ENCODE results near the gene TMEM244. TPM values are rescaled to one million over a fixed set of nuclear protein-coding genes. Genes with fewer than 3 reads are reported as not detected.
"Not testable (repeated sequence)": the region's sequence is repeated elsewhere in the genome, so short reads cannot be mapped to it uniquely, and the experiment has no call there.

TMEM244 gene
- total RNA-seq, 5 donors from 2014 or later (not counting 1 experiment from before 2014, with no cell fraction given): 0.53 to 1.2 TPM; not detected in 3

GRCh38 chr6:129839562-129839961, 21.6 kb downstream of the TMEM244 start:
- CTCF ChIA-PET; POLR2A ChIA-PET; H3K9me3 Mint-ChIP-seq; H3K27ac ChIP-seq (ENCODE audit: low read length); DNase-seq; H3K36me3 ChIP-seq (ENCODE audit: control insufficient read depth in 2 of 2, extremely low read depth in 1 of 2, insufficient read depth in 1 of 2, low read length in 1 of 2); H3K9me3 ChIP-seq; H3K27me3 Mint-ChIP-seq; H3K4me3 Mint-ChIP-seq; H3K4me1 Mint-ChIP-seq; H3K27me3 ChIP-seq (replicated peaks in 1 of 2; ENCODE audit: control insufficient read depth in 2 of 2, extremely low read depth in 1 of 2, insufficient read depth in 2 of 2, low read length in 1 of 2); H3K27ac Mint-ChIP-seq; ATAC-seq (replicated peaks in 1 of 4); H3K4me3 ChIP-seq (ENCODE audit: control insufficient read depth in 1 of 2, extremely low read depth in 1 of 2, low read length in 1 of 2); H3K4me1 ChIP-seq (ENCODE audit: control insufficient read depth in 1 of 2, extremely low read depth in 1 of 2, insufficient read depth in 2 of 2, low read length in 2 of 2); H3K36me3 Mint-ChIP-seq: not testable (repeated sequence)
- no CpG with 5 or more reads among the region's 1 CpG for WGBS (ENCODE audit: insufficient coverage)

GRCh38 chr6:129835691-129836090, 25.4 kb downstream of the TMEM244 start:
- H3K27me3 ChIP-seq (replicated peaks in 1 of 2; ENCODE audit: control insufficient read depth in 2 of 2, extremely low read depth in 1 of 2, insufficient read depth in 2 of 2, low read length in 1 of 2): no peaks in the 10 kb centered on the region
- CTCF ChIA-PET: interaction anchor here in 1 of 2 donors (0.7 kb wide), 1 partner anchor 136 kb away, joined by 3 read pairs; no protein-coding TSS in a partner anchor

DNA sequence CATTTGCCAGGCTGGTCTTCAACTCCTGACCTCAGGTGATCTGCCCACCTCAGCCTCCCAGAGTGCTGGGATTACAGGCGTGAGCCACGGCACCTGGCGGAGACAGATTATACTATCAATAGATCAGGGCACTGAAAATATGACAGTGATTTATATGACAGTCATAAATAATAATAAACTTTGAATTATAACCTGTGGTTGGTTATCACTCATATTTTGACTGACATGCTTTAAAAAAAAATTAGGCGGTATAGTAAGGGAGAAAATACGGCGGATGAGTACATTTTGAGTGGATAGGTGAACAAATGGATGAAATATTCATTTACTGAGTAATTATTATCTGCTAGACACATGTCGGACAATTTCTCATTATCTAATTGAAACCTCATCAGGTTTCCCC, 28.8 kb downstream of the TMEM244 start:
- no peak overlapping the region for H3K4me3 Mint-ChIP-seq
- Histone ChIP-seq H3K4me1 (ENCODE audit: control insufficient read depth in 1 of 2, extremely low read depth in 1 of 2, insufficient read depth in 2 of 2, low read length in 2 of 2) (no peaks in the 10 kb centered on the region), H3K36me3 (ENCODE audit: control insufficient read depth in 2 of 2, extremely low read depth in 1 of 2, insufficient read depth in 1 of 2, low read length in 1 of 2) (no peaks in the 10 kb centered on the region), H3K27me3 (replicated peaks in 1 of 2; ENCODE audit: control insufficient read depth in 2 of 2, extremely low read depth in 1 of 2, insufficient read depth in 2 of 2, low read length in 1 of 2) (no peaks in the 10 kb centered on the region), H3K4me3 (ENCODE audit: control insufficient read depth in 1 of 2, extremely low read depth in 1 of 2, low read length in 1 of 2) (no peak overlapping the region), H3K9me3 (no peaks in the 10 kb centered on the region), H3K27ac (ENCODE audit: low read length) (no peak overlapping the region)
- peaks cover 0 to 4% of the 10 kb centered on the region in 2 donors for H3K27me3 Mint-ChIP-seq
- H3K36me3 Mint-ChIP-seq: peaks cover 4% of the 10 kb centered on the region
- POLR2A ChIA-PET: no interaction called here
- no CpG with 5 or more reads among the region's 7 CpGs for WGBS (ENCODE audit: insufficient coverage)
- CTCF ChIA-PET: no interaction called here
- H3K27ac Mint-ChIP-seq: no peak overlapping the region
- DNase-seq: no peak
- no peak for ATAC-seq (replicated peaks in 1 of 4)
- peaks cover 0 to 3% (median 0%) of the 10 kb centered on the region in 3 donors for H3K4me1 Mint-ChIP-seq
- no peaks in the 10 kb centered on the region for H3K9me3 Mint-ChIP-seq

More at GRCh38 chr6:129835691-129836090, 25.4 kb downstream of the TMEM244 start:
- POLR2A ChIA-PET: no interaction called here
- 94% methylated on average over 9 of the region's 11 CpGs for WGBS (ENCODE audit: insufficient coverage)
- Mint-ChIP-seq H3K4me3 (no peak overlapping the region), H3K9me3 (no peaks in the 10 kb centered on the region), H3K4me1 (peaks cover 0 to 3% (median 0%) of the 10 kb centered on the region in 3 donors), H3K27me3 (no peaks in the 10 kb centered on the region), H3K27ac (no peak overlapping the region), H3K36me3 (peaks cover 4% of the 10 kb centered on the region)
- Histone ChIP-seq H3K4me1 (ENCODE audit: control insufficient read depth in 1 of 2, extremely low read depth in 1 of 2, insufficient read depth in 2 of 2, low read length in 2 of 2) (no peaks in the 10 kb centered on the region), H3K27ac (ENCODE audit: low read length) (no peak overlapping the region), H3K4me3 (ENCODE audit: control insufficient read depth in 1 of 2, extremely low read depth in 1 of 2, low read length in 1 of 2) (no peak overlapping the region), H3K9me3 (no peaks in the 10 kb centered on the region), H3K36me3 (ENCODE audit: control insufficient read depth in 2 of 2, extremely low read depth in 1 of 2, insufficient read depth in 1 of 2, low read length in 1 of 2) (no peaks in the 10 kb centered on the region)
- ATAC-seq (replicated peaks in 1 of 4) (no peak), DNase-seq (no peak)

DNA sequence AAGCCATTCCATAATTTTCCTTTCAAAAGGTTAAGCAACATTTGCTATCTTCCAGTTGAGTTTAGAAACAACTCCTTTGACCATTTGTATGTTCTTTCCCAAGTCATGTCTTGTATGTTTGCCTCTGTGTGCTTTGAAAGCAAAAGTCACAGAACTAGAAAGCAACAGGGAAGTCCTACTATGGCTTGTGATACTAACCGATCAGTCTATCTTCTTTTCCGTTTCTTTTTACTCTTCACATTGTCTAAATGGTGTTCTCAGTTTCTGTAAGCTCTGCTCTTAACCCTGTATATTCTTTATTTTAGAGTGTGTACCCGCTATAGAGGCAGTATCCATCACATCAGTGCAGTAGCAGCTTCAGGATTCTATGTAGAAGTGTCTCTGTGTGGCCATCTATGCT, 32.9 kb downstream of the TMEM244 start:
- no peaks in the 10 kb centered on the region for H3K27me3 ChIP-seq (replicated peaks in 1 of 2; ENCODE audit: control insufficient read depth in 2 of 2, extremely low read depth in 1 of 2, insufficient read depth in 2 of 2, low read length in 1 of 2)
- Mint-ChIP-seq H3K4me1 (peaks cover 0 to 2% (median 0%) of the 10 kb centered on the region in 3 donors), H3K9me3 (no peaks in the 10 kb centered on the region), H3K4me3 (no peak overlapping the region), H3K27ac (no peak overlapping the region), H3K27me3 (peaks cover 0 to 4% of the 10 kb centered on the region in 2 donors), H3K36me3 (no peaks in the 10 kb centered on the region)
- WGBS (ENCODE audit: insufficient coverage): no CpG with 5 or more reads among the region's 3 CpGs
- ChIA-PET POLR2A (interaction anchor here in 1 of 2 donors (0.6 kb wide), 1 partner anchor 326 kb away, joined by 3 read pairs; no protein-coding TSS in a partner anchor), CTCF (no interaction called here)
- no peak overlapping the region for H3K4me3 ChIP-seq (ENCODE audit: control insufficient read depth in 1 of 2, extremely low read depth in 1 of 2, low read length in 1 of 2)
- no peak overlapping the region for H3K27ac ChIP-seq (ENCODE audit: low read length)
- no peak for DNase-seq
- H3K9me3 ChIP-seq: no peaks in the 10 kb centered on the region
- no peak for ATAC-seq (replicated peaks in 1 of 4)
- no peaks in the 10 kb centered on the region for H3K36me3 ChIP-seq (ENCODE audit: control insufficient read depth in 2 of 2, extremely low read depth in 1 of 2, insufficient read depth in 1 of 2, low read length in 1 of 2)
- H3K4me1 ChIP-seq (ENCODE audit: control insufficient read depth in 1 of 2, extremely low read depth in 1 of 2, insufficient read depth in 2 of 2, low read length in 2 of 2): no peaks in the 10 kb centered on the region

DNA sequence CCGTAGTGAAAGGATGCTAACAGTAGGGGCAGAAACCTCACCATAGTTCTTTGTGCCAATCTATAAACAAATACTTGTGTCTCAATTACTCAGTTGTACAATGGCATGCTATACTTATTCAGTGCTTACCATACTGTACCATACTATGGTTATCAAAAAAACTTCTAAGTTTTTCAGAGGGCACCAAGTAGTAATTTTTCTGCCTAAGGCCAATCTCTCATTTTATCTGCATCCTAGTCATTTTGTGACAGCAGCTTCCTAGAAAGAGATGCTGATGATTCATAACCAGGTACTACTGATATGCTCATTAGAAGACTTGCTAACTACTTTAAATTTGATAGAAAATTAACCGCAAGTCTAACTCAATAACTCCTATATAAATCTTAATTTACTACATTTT, 42.9 kb downstream of the TMEM244 start:
- H3K4me3 ChIP-seq (ENCODE audit: control insufficient read depth in 1 of 2, extremely low read depth in 1 of 2, low read length in 1 of 2): no peak overlapping the region
- Mint-ChIP-seq H3K4me3 (no peak overlapping the region), H3K27me3 (peaks cover 14 to 19% of the 10 kb centered on the region in 2 donors), H3K4me1 (no peaks in the 10 kb centered on the region), H3K36me3 (no peaks in the 10 kb centered on the region), H3K27ac (no peak overlapping the region), H3K9me3 (no peaks in the 10 kb centered on the region)
- H3K27ac ChIP-seq (ENCODE audit: low read length): no peak overlapping the region
- DNase-seq: no peak
- no CpG with 5 or more reads among the region's 2 CpGs for WGBS (ENCODE audit: insufficient coverage)
- ChIA-PET CTCF (interaction anchor here in 1 of 2 donors (0.6 kb wide), 1 partner anchor 1701 kb away, joined by 3 read pairs; no protein-coding TSS in a partner anchor), POLR2A (no interaction called here)
- ATAC-seq (replicated peaks in 1 of 4): no peak
- H3K9me3 ChIP-seq: no peaks in the 10 kb centered on the region
- H3K36me3 ChIP-seq (ENCODE audit: control insufficient read depth in 2 of 2, extremely low read depth in 1 of 2, insufficient read depth in 1 of 2, low read length in 1 of 2): no peaks in the 10 kb centered on the region
- H3K4me1 ChIP-seq (ENCODE audit: control insufficient read depth in 1 of 2, extremely low read depth in 1 of 2, insufficient read depth in 2 of 2, low read length in 2 of 2): no peaks in the 10 kb centered on the region
- H3K27me3 ChIP-seq (replicated peaks in 1 of 2; ENCODE audit: control insufficient read depth in 2 of 2, extremely low read depth in 1 of 2, insufficient read depth in 2 of 2, low read length in 1 of 2): peaks cover 0 to 2% of the 10 kb centered on the region in 2 experiments

DNA sequence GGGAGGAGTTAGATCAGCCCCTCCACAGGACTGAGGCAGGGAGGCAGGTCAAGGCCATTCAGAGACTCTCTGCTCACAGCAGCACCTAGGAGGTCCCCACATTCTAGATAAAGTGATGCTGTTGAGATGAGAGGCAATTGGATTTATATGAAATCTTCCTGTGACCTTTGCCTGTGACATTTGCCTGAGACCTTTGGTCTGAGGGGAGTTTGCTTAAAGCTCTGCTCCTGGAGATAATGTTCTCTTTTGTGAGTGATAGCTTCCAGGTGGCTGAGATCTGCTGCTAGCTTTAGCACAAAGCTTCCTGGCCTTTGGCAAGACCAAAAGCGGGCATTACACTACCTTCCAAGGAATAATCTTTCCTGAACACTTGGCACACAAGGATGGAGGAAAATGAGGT, 43.3 kb downstream of the TMEM244 start:
- ChIA-PET POLR2A (no interaction called here), CTCF (no interaction called here)
- Histone ChIP-seq H3K4me3 (ENCODE audit: control insufficient read depth in 1 of 2, extremely low read depth in 1 of 2, low read length in 1 of 2) (no peak overlapping the region), H3K27ac (ENCODE audit: low read length) (no peak overlapping the region), H3K4me1 (ENCODE audit: control insufficient read depth in 1 of 2, extremely low read depth in 1 of 2, insufficient read depth in 2 of 2, low read length in 2 of 2) (no peaks in the 10 kb centered on the region), H3K9me3 (no peaks in the 10 kb centered on the region), H3K27me3 (replicated peaks in 1 of 2; ENCODE audit: control insufficient read depth in 2 of 2, extremely low read depth in 1 of 2, insufficient read depth in 2 of 2, low read length in 1 of 2) (peaks cover 0 to 2% of the 10 kb centered on the region in 2 experiments), H3K36me3 (ENCODE audit: control insufficient read depth in 2 of 2, extremely low read depth in 1 of 2, insufficient read depth in 1 of 2, low read length in 1 of 2) (no peaks in the 10 kb centered on the region)
- H3K27ac Mint-ChIP-seq: no peak overlapping the region
- no peaks in the 10 kb centered on the region for H3K4me1 Mint-ChIP-seq
- DNase-seq: no peak
- no peaks in the 10 kb centered on the region for H3K36me3 Mint-ChIP-seq
- H3K4me3 Mint-ChIP-seq: no peak overlapping the region
- H3K27me3 Mint-ChIP-seq: peaks cover 14 to 19% of the 10 kb centered on the region in 2 donors
- no CpG with 5 or more reads among the region's 1 CpG for WGBS (ENCODE audit: insufficient coverage)
- ATAC-seq (replicated peaks in 1 of 4): no peak
- no peaks in the 10 kb centered on the region for H3K9me3 Mint-ChIP-seq

DNA sequence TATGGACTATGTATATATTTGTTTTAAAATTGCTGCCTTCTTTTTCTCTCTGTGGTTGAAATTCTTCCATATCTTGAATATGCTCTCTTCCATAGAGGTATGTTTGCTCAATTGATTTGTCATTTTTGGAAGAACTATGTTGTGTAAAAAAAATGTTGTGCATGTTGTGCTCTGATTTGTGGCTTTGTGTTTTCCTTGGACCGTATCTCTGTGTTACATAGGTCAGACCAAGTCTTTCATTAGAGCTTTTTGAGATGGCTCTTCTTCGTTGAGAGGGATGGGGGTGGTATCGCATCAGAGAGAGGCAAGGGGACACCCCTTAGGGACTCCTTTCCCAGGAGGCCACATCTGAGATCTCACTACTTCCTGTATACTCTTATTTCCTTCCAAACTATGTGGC, 43.8 kb downstream of the TMEM244 start:
- H3K27me3 ChIP-seq (replicated peaks in 1 of 2; ENCODE audit: control insufficient read depth in 2 of 2, extremely low read depth in 1 of 2, insufficient read depth in 2 of 2, low read length in 1 of 2): peaks cover 0 to 2% of the 10 kb centered on the region in 2 experiments
- Mint-ChIP-seq H3K4me1 (no peaks in the 10 kb centered on the region), H3K27me3 (peaks cover 14 to 19% of the 10 kb centered on the region in 2 donors), H3K4me3 (no peak overlapping the region), H3K27ac (no peak overlapping the region), H3K36me3 (no peaks in the 10 kb centered on the region), H3K9me3 (no peaks in the 10 kb centered on the region)
- H3K4me1 ChIP-seq (ENCODE audit: control insufficient read depth in 1 of 2, extremely low read depth in 1 of 2, insufficient read depth in 2 of 2, low read length in 2 of 2): no peaks in the 10 kb centered on the region
- no peak for ATAC-seq (replicated peaks in 1 of 4)
- H3K27ac ChIP-seq (ENCODE audit: low read length): no peak overlapping the region
- no CpG with 5 or more reads among the region's 3 CpGs for WGBS (ENCODE audit: insufficient coverage)
- CTCF ChIA-PET: no interaction called here
- H3K36me3 ChIP-seq (ENCODE audit: control insufficient read depth in 2 of 2, extremely low read depth in 1 of 2, insufficient read depth in 1 of 2, low read length in 1 of 2): no peaks in the 10 kb centered on the region
- H3K4me3 ChIP-seq (ENCODE audit: control insufficient read depth in 1 of 2, extremely low read depth in 1 of 2, low read length in 1 of 2): no peak overlapping the region
- no peak for DNase-seq
- POLR2A ChIA-PET: no interaction called here
- no peaks in the 10 kb centered on the region for H3K9me3 ChIP-seq
